Esophagus muscularis mucosa (tissue), 3 donors: ENCODE data around the gene TBC1D24.

ENCODE experiments used
- CTCF ChIP-seq, 3 experiments: fragments of 200-600 bp in 2 of 3; fragments of 450-650 bp in 1 of 3; sonication (generic) in 2 of 3; IDR thresholded peaks; one replicate each; pipeline ENCODE4 v1.5.1; 2017 to 2019; ENCODE audit warnings: antibody characterized with exemption in 3 of 3, mild to moderate bottlenecking in 2 of 3, moderate library complexity in 1 of 3
- EP300 ChIP-seq: sonication (generic); formaldehyde crosslinking; IDR thresholded peaks from one replicate; pipeline ENCODE4 v1.6.1; 2017; ENCODE audit warnings: antibody characterized with exemption

- TF ChIP-seq CTCF (IDR thresholded peaks at IDR 0.05), result no peak
- TF ChIP-seq EP300, result no peak
Measured at GRCh38 chr16:2455081-2455845, 19.7 kb upstream of the TBC1D24 start.
